HL-60 (cell line): ENCODE data around the gene GDF7.

Experiments used
- CTCF ChIP-seq: IDR thresholded peaks from one replicate; pipeline ENCODE4 v1.5.1; 2011; ENCODE audit warnings: low read length, control low read depth, inconsistent platforms; ENCODE audit not compliant: insufficient read depth
- GABPA ChIP-seq: IDR thresholded peaks from 2 replicates; pipeline ENCODE4 v1.6.1; 2012; ENCODE audit warnings: low read depth
- POLR2AphosphoS5 ChIP-seq: IDR thresholded peaks from 2 replicates; pipeline ENCODE4 v1.6.1; 2012; ENCODE audit warnings: low read depth
- REST ChIP-seq: IDR thresholded peaks from 2 replicates; pipeline ENCODE4 v1.6.1; 2012; ENCODE audit warnings: low read depth; ENCODE audit not compliant: insufficient replicate concordance
- SPI1 ChIP-seq: IDR thresholded peaks from 2 replicates; pipeline ENCODE4 v1.6.1; 2012; ENCODE audit warnings: low read depth, mild to moderate bottlenecking, borderline replicate concordance

- TF ChIP-seq POLR2AphosphoS5 (no peak), SPI1 (no peak), CTCF (no peak), REST (no peak), GABPA (no peak)
Observed at GRCh38 chr2:20619624-20620024, 47.3 kb upstream of the GDF7 start.
